Measurements from ENCODE around the gene EID2B. TPM values are rescaled to one million over a fixed set of nuclear protein-coding genes. Genes with fewer than 3 reads are reported as not detected.

EID2B gene
- total and polyA plus RNA-seq, 2 donors: 4.3 to 10.6 TPM

DNA sequence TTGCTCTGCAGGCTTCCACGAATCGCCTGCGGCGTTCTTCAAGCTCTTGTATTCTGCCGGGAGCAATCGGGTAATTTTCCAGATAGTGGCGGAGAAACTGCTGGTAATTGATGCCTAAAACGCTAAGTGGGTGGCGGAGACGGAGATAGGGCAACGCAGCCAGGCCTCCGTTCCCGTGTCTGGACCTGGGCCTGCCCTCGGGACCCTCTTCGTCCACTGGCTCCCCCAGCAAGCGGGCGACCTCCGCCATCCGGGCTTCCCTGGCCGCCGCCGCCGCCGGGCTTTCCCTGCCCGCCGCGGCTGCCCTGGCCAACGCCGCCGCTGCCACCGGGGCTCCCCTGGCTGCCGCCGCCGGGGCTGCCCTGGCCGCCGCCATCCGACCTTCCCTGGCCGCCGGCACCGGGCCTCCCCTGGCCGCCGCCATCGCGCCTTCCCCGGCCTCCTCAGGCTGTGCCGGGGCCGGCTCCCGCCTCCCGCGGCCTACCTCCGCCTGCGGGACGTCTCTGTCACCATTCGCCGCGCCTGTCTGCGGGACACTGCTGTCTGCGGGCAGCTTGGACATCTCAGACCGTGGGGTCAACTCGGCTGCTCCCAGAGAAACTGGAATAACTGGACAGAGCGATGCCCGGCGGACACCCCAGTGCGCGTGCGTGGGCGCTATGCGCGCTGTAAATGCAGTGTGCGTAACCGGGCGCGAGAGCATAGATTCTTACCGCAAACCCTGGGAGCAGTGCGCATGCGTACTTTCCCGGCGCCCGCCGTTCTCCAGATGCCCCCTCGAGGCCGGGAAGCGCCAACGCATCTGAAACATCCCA lies 7.1 kb upstream of the EID2B start, which contains the start of gene EID2:
EID2 (minus strand) TSS at position 644 of the 815 bp plus-strand sequence; CDS start at position 562, 82 bp downstream.
- peak within 1 kb of the TSS; percentile 82 to 89 for H3K4me3 ChIP-seq (ENCODE audit: low read length in 2 of 2)
- under 1% methylated on average over 84 of the region's 84 CpGs for WGBS
- H3K27me3 ChIP-seq (ENCODE audit: control insufficient read depth in 2 of 2, insufficient read depth in 1 of 2, low read length in 1 of 2): no peaks in the 10 kb centered on the region
- H3K27ac ChIP-seq (ENCODE audit: low read depth in 1 of 2, low read length in 1 of 2): peak within 1 kb of the TSS; percentile 88 to 92
- no peaks in the 10 kb centered on the region for H3K4me1 ChIP-seq (ENCODE audit: control insufficient read depth in 2 of 2, insufficient read depth in 2 of 2, low read length in 2 of 2)
- peak; percentile 81 to 96 (median 91) for DNase-seq (ENCODE audit: low read depth in 6 of 9, low spot score in 9 of 9)
- peaks cover 0 to 2% of the 10 kb centered on the region in 2 donors for H3K36me3 ChIP-seq (ENCODE audit: control insufficient read depth in 2 of 2, insufficient read depth in 2 of 2, low read length in 1 of 2)
- no peaks in the 10 kb centered on the region for H3K9me3 ChIP-seq (ENCODE audit: control insufficient read depth in 2 of 2, insufficient read depth in 1 of 2, low read length in 1 of 2)

DNA sequence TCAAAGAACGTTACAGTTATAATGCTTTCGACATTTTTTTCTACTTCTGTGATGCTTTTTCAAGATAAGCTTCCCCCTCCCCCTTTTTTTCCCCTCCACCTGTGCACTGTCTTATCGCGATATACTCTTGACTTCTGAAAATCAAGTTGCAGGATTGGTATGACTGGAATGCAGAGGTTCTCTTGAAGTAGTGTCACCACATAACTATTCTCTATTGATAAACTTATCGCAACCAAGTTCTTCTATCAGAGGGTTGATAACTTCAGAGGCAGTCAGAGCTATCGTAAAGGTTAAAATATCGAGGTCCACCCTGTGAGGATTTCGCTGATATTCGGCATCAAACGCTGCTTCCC lies 6.5 kb upstream of the EID2B start:
- peak overlapping the region in 1 of 2 donors; percentile 46 for H3K27ac ChIP-seq (ENCODE audit: low read depth in 1 of 2, low read length in 1 of 2)
- DNase-seq (ENCODE audit: low read depth in 6 of 9, low spot score in 9 of 9): peak in 3 of 9 donors; percentile 22 to 60 (median 36)
- no peaks in the 10 kb centered on the region for H3K4me1 ChIP-seq (ENCODE audit: control insufficient read depth in 2 of 2, insufficient read depth in 2 of 2, low read length in 2 of 2)
- 4% methylated on average over 10 of the region's 10 CpGs for WGBS
- H3K27me3 ChIP-seq (ENCODE audit: control insufficient read depth in 2 of 2, insufficient read depth in 1 of 2, low read length in 1 of 2): no peaks in the 10 kb centered on the region
- peaks cover 0 to 2% of the 10 kb centered on the region in 2 donors for H3K36me3 ChIP-seq (ENCODE audit: control insufficient read depth in 2 of 2, insufficient read depth in 2 of 2, low read length in 1 of 2)
- H3K9me3 ChIP-seq (ENCODE audit: control insufficient read depth in 2 of 2, insufficient read depth in 1 of 2, low read length in 1 of 2): no peaks in the 10 kb centered on the region
- H3K4me3 ChIP-seq (ENCODE audit: low read length in 2 of 2): peak overlapping the region; percentile 82 to 89

DNA sequence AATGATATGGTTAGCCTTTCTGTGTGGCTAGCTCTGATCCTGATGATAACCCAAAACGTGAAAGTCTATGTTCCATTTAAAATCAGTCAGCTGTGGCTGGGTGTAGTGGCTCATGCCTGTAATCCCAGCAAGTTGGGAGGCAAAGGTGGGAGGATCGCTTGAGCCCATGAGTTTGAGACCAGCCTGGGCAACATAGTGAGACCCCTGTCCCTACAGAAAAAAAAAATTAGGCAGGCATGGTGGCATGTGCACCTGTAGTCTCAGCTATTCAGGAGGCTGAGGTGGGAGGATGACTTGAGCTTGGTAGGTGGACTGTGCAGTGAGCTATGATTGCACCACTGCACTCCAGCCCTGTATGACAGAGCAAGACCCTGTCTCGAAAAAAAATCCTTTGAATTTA lies 1.1 kb upstream of the EID2B start:
- Histone ChIP-seq H3K4me3 (ENCODE audit: low read length in 2 of 2) (no peak overlapping the region), H3K27me3 (ENCODE audit: control insufficient read depth in 2 of 2, insufficient read depth in 1 of 2, low read length in 1 of 2) (no peaks in the 10 kb centered on the region), H3K4me1 (ENCODE audit: control insufficient read depth in 2 of 2, insufficient read depth in 2 of 2, low read length in 2 of 2) (peaks cover 4 to 10% of the 10 kb centered on the region in 2 donors), H3K36me3 (ENCODE audit: control insufficient read depth in 2 of 2, insufficient read depth in 2 of 2, low read length in 1 of 2) (peaks cover 0 to 2% of the 10 kb centered on the region in 2 donors), H3K9me3 (ENCODE audit: control insufficient read depth in 2 of 2, insufficient read depth in 1 of 2, low read length in 1 of 2) (no peaks in the 10 kb centered on the region), H3K27ac (ENCODE audit: low read depth in 1 of 2, low read length in 1 of 2) (no peak overlapping the region)
- DNase-seq (ENCODE audit: low read depth in 6 of 9, low spot score in 9 of 9): no peak
- 92% methylated on average over 3 of the region's 3 CpGs for WGBS

DNA sequence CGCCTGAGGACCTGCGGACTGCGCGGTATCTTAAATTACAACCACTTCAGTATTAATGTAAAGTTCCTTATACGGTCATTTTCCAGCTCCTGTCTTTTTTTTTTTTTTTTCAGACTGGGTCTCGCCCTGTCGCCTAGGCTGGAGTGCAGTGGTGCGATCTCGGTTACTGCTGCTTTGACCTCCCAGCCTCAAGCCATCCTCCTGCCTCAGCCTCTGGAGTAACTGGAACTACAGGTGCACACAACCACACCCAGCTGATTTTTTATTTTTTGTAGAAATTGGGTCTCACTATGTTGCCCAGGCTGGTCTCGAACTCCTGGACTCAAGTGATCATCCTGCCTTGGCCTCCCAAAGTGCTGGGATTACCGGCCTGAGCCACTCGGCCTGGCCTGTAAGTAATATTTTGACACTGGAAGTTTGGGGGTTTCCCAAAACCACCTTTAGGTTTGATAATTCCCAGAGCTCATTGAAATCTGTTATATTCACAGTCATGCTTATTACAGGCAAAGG lies 406 bp upstream of the EID2B start:
- Histone ChIP-seq H3K4me3 (ENCODE audit: low read length in 2 of 2) (peak overlapping the region; percentile 79 to 85), H3K36me3 (ENCODE audit: control insufficient read depth in 2 of 2, insufficient read depth in 2 of 2, low read length in 1 of 2) (peaks cover 0 to 2% of the 10 kb centered on the region in 2 donors), H3K27me3 (ENCODE audit: control insufficient read depth in 2 of 2, insufficient read depth in 1 of 2, low read length in 1 of 2) (no peaks in the 10 kb centered on the region), H3K4me1 (ENCODE audit: control insufficient read depth in 2 of 2, insufficient read depth in 2 of 2, low read length in 2 of 2) (peaks cover 4 to 10% of the 10 kb centered on the region in 2 donors), H3K27ac (ENCODE audit: low read depth in 1 of 2, low read length in 1 of 2) (no peak overlapping the region), H3K9me3 (ENCODE audit: control insufficient read depth in 2 of 2, insufficient read depth in 1 of 2, low read length in 1 of 2) (no peaks in the 10 kb centered on the region)
- DNase-seq (ENCODE audit: low read depth in 6 of 9, low spot score in 9 of 9): no peak
- WGBS: 31% methylated on average over 12 of the region's 12 CpGs

DNA sequence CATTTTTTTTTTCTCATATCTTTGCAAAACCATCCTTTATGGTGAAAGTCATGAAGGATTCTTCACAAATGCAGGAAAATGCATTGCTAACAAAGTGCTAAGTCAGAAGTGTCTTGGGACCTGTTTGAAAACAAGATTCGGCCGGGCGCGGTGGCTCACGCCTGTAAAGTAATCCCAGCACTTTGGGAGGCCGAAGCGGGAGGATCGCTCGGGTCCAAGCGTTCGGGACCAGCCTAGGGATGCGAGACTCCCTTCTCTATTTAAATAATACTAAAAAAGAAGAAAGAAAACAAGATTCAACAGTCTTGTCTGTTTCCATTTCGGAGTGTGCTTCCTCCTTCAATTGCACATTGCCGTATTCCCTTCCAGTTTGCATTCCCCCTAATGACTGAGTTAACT lies 819 bp downstream of the EID2B start:
- H3K36me3 ChIP-seq (ENCODE audit: control insufficient read depth in 2 of 2, insufficient read depth in 2 of 2, low read length in 1 of 2): no peaks in the 10 kb centered on the region
- WGBS: 71% methylated on average over 14 of the region's 14 CpGs
- peaks cover 4 to 10% of the 10 kb centered on the region in 2 donors for H3K4me1 ChIP-seq (ENCODE audit: control insufficient read depth in 2 of 2, insufficient read depth in 2 of 2, low read length in 2 of 2)
- H3K27me3 ChIP-seq (ENCODE audit: control insufficient read depth in 2 of 2, insufficient read depth in 1 of 2, low read length in 1 of 2): no peaks in the 10 kb centered on the region
- no peak for DNase-seq (ENCODE audit: low read depth in 6 of 9, low spot score in 9 of 9)
- no peaks in the 10 kb centered on the region for H3K9me3 ChIP-seq (ENCODE audit: control insufficient read depth in 2 of 2, insufficient read depth in 1 of 2, low read length in 1 of 2)
- peak overlapping the region; percentile 6 to 43 for H3K27ac ChIP-seq (ENCODE audit: low read depth in 1 of 2, low read length in 1 of 2)
- peak overlapping the region; percentile 79 to 85 for H3K4me3 ChIP-seq (ENCODE audit: low read length in 2 of 2)

DNA sequence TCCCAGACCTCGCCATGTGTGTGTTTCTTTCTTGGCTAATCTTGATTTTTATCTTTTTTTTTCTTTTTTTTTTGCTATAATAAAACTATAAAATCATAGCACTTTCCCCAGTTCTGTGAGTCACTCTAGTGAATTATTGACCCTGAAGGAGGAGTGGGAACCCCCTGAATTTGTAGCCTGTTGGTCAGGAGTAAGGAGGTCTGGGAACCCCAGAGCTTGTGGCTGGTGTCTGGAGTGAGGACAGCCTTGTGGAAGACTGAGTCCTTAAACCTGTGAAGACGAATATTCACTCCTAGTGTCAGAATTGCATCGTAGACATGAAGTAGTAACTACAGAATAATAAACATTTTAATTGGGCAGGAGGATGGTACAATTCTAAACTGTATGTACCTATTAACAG lies 7.4 kb downstream of the EID2B start:
- no peaks in the 10 kb centered on the region for H3K27me3 ChIP-seq (ENCODE audit: control insufficient read depth in 2 of 2, insufficient read depth in 1 of 2, low read length in 1 of 2)
- DNase-seq (ENCODE audit: low read depth in 6 of 9, low spot score in 9 of 9): no peak
- no peak overlapping the region for H3K27ac ChIP-seq (ENCODE audit: low read depth in 1 of 2, low read length in 1 of 2)
- H3K4me3 ChIP-seq (ENCODE audit: low read length in 2 of 2): no peak overlapping the region
- no peaks in the 10 kb centered on the region for H3K9me3 ChIP-seq (ENCODE audit: control insufficient read depth in 2 of 2, insufficient read depth in 1 of 2, low read length in 1 of 2)
- H3K4me1 ChIP-seq (ENCODE audit: control insufficient read depth in 2 of 2, insufficient read depth in 2 of 2, low read length in 2 of 2): no peaks in the 10 kb centered on the region
- no peaks in the 10 kb centered on the region for H3K36me3 ChIP-seq (ENCODE audit: control insufficient read depth in 2 of 2, insufficient read depth in 2 of 2, low read length in 1 of 2)
- WGBS: 98% methylated on average over 3 of the region's 3 CpGs

DNA sequence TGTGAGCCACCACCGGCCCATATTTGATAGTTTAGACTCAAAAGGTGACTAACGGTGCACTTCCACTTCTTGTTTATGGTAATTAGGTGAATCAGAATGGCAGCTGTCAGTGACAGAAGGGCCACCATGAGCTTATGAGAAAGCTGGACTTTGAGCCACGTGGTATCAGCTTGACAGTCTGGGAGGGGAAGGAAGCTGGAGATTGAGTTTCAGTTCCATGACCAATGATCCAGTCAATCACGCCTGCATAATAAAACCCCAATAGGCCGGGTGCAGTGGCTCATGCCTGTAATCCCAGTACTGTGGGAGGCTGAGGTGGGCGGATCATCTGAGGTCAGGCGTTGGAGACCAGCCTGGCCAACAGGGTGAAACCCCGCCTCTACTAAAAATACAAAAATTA lies 8.2 kb downstream of the EID2B start:
- no peak overlapping the region for H3K27ac ChIP-seq (ENCODE audit: low read depth in 1 of 2, low read length in 1 of 2)
- 95% methylated on average over 8 of the region's 8 CpGs for WGBS
- no peaks in the 10 kb centered on the region for H3K4me1 ChIP-seq (ENCODE audit: control insufficient read depth in 2 of 2, insufficient read depth in 2 of 2, low read length in 2 of 2)
- no peak overlapping the region for H3K4me3 ChIP-seq (ENCODE audit: low read length in 2 of 2)
- no peak for DNase-seq (ENCODE audit: low read depth in 6 of 9, low spot score in 9 of 9)
- H3K9me3 ChIP-seq (ENCODE audit: control insufficient read depth in 2 of 2, insufficient read depth in 1 of 2, low read length in 1 of 2): no peaks in the 10 kb centered on the region
- no peaks in the 10 kb centered on the region for H3K36me3 ChIP-seq (ENCODE audit: control insufficient read depth in 2 of 2, insufficient read depth in 2 of 2, low read length in 1 of 2)
- no peaks in the 10 kb centered on the region for H3K27me3 ChIP-seq (ENCODE audit: control insufficient read depth in 2 of 2, insufficient read depth in 1 of 2, low read length in 1 of 2)

DNA sequence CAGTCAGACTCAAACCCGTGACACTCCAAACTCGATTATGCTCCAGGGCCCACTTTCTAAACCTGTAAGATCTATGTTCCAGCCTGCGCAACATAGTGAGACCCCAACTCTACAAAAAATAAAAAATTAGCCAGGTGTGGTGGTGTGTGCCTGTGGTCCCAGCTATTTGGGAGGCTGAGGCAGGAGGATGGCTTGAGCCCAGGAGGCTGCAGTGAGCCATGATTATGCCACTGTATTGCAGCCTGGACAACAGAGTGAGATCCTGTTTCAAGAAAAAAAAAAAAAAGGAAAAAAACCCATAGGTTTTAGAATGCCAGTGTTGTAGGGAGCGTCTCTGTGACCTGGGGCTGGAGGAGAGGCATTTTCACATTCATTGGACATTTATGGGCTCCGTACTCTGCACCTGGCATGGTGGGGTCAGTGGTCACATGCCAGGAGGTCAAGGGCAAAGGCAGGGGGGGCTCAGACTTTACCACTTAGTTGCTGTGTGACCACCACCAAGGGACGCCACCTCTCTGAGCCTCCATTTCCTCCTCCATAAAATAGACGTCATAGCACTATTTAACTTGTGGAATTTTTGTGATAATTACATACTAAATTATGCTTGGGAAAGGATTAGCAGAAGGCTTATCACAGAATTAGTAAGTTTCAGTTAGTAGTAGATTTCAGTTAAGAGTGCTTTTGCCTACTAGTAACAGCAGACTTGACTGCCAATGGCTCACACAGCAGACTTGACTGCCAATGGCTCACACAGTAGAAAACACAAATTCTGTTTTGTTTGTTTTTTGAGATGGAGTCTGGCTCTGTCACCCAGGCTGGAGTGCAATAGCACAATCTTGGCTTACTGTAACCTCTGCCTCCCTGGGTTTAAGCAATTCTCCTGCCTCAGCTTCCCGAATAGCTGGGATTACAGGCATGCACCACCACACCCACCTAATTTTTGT lies 11.8 kb downstream of the EID2B start:
- peaks cover 0 to 3% of the 10 kb centered on the region in 2 donors for H3K9me3 ChIP-seq (ENCODE audit: control insufficient read depth in 2 of 2, insufficient read depth in 1 of 2, low read length in 1 of 2)
- 97% methylated on average over 8 of the region's 8 CpGs for WGBS
- no peaks in the 10 kb centered on the region for H3K36me3 ChIP-seq (ENCODE audit: control insufficient read depth in 2 of 2, insufficient read depth in 2 of 2, low read length in 1 of 2)
- DNase-seq (ENCODE audit: low read depth in 6 of 9, low spot score in 9 of 9): no peak
- no peak overlapping the region for H3K27ac ChIP-seq (ENCODE audit: low read depth in 1 of 2, low read length in 1 of 2)
- H3K27me3 ChIP-seq (ENCODE audit: control insufficient read depth in 2 of 2, insufficient read depth in 1 of 2, low read length in 1 of 2): peaks cover 7 to 30% of the 10 kb centered on the region in 2 donors
- H3K4me1 ChIP-seq (ENCODE audit: control insufficient read depth in 2 of 2, insufficient read depth in 2 of 2, low read length in 2 of 2): no peaks in the 10 kb centered on the region
- H3K4me3 ChIP-seq (ENCODE audit: low read length in 2 of 2): no peak overlapping the region
